Psoas muscle (tissue), 8 donors: Measurements from ENCODE around the gene CD320. TPM values are rescaled to one million over a fixed set of nuclear protein-coding genes. Genes with fewer than 3 reads are reported as not detected.
"Not testable (repeated sequence)": the region's sequence is repeated elsewhere in the genome, so short reads cannot be mapped to it uniquely, and the experiment has no call there.

Experiments used
- ATAC-seq, 4 donors: fragments of 200-7000 bp; cut with Tn5 transposase; one replicate each; pipeline ENCODE4 v1.9.1; 2020; ENCODE audit warnings: moderate library complexity in 3 of 4, mild to moderate bottlenecking in 2 of 4
- DNase-seq, 2 donors: peaks; one replicate each; pipeline ENCODE4 v3.0.0-alpha.2; 2020
- H3K27ac ChIP-seq: fragments of 200-600 bp; one replicate; pipeline ENCODE4 v1.8.0; 2022
- H3K27me3 ChIP-seq, 3 donors: fragments of 200-600 bp in 1 of 3; one replicate each; pipeline versions ENCODE4 v1.6.1 to v1.8.0; 2013 to 2022; ENCODE audit warnings: low read length in 2 of 3, mild to moderate bottlenecking in 2 of 3, moderate library complexity in 1 of 3; ENCODE audit not compliant: insufficient read depth in 3 of 3
- H3K36me3 ChIP-seq, 2 donors: fragments of 200-600 bp in 1 of 2; one replicate each; pipeline versions ENCODE4 v1.6.1 to v1.8.0; 2013 to 2022; ENCODE audit warnings: low read depth in 1 of 2, mild to moderate bottlenecking in 1 of 2, moderate library complexity in 1 of 2; ENCODE audit not compliant: insufficient read depth in 1 of 2
- H3K4me1 ChIP-seq: fragments of 200-600 bp; one replicate; pipeline ENCODE4 v1.8.0; 2022
- H3K4me3 ChIP-seq: fragments of 200-600 bp; one replicate; pipeline ENCODE4 v1.8.0; 2022; ENCODE audit warnings: mild to moderate bottlenecking
- H3K9me3 ChIP-seq: fragments of 200-600 bp; one replicate; pipeline ENCODE4 v1.8.0; 2022
- CTCF ChIP-seq: fragments of 200-600 bp; IDR thresholded peaks from one replicate; pipeline ENCODE4 v1.8.0; 2022; ENCODE audit warnings: antibody characterized with exemption
- WGBS, 3 donors: extraction: QIAGEN DNeasy Blood & Tissue Kit; methylation state at CpG; one replicate each; pipeline versions ENCODE4 v1.1.6 to v1.1.7; 2013; 5-methylcytosine and 5-hydroxymethylcytosine counted together
- intact Hi-C, 2 donors: fragments of 100-400 bp; cut with DNase I; formaldehyde crosslinking; loops; one replicate each; pipeline versions ENCODE4 v1.11.0 to v1.14.2; 2022
- long read RNA-seq, 2 donors: library from polyadenylated mRNA; unstranded; transcript quantifications; one replicate each; pipeline ENCODE4 v2.0.0, GENCODE V29; 2021
- polyA plus RNA-seq, 3 donors: library from polyadenylated mRNA; stranded (reverse); fragments of 200-250 nt; gene quantifications; one replicate each; pipeline ENCODE4 v1.2.3, GENCODE V29; 2013
- total RNA-seq, 4 donors: library from RNA; stranded (reverse); fragmentation: NEBNext Ultra II Directional in 2 of 4; extraction: Animal tissue kit (Norgen Biotek cat#: 25700) in 2 of 4; gene quantifications; one replicate each; pipeline versions ENCODE4 v1.2.1 to v1.2.4, GENCODE V29; 2021 to 2023
- donor health status: healthy with polysubstance abuse.
- donor health status: DM: no; HTN: no; CAD: no; lungs with moderate emphysema.
- donor health status: Bipolar disorder and iron deficiency.
- donor health status: healthy.
- donor health status: DM: yes; HTN: yes; CAD: no.
- donor health status: DM: no; HTN: no; CAD: no.
- donor health status: DM: no; HTN: no; CAD: no.
- donor health status: DM: yes; HTN: yes; CAD: no.

The CD320 gene
- total RNA-seq (10 to 100 TPM; 17.4 to 25.4 (median 22.4) TPM), polyA plus RNA-seq (10 to 100 TPM; 44.8 to 67.2 (median 47.6) TPM)
- long read RNA-seq, donor 1, transcript CD320-201 (5 exons, 1,250 nt) = major isoform, 28 of 31 reads
- long read RNA-seq, donor 1, partial matches to known transcripts = 0 of 31 reads
- long read RNA-seq, donor 1, other reads (novel, unspliced or antisense) = 3 of 31 reads
- long read RNA-seq, donor 2, transcript CD320-201 (5 exons, 1,250 nt) = major isoform, 70 of 76 reads
- long read RNA-seq, donor 2, partial matches to known transcripts = 2 of 76 reads
- long read RNA-seq, donor 2, other reads (novel, unspliced or antisense) = 2 of 76 reads

GRCh38 chr19:8307965-8308866 lies at the start of gene CD320:
TSS of gene CD320 (minus strand) at chr19:8308358. CDS start at chr19:8308290, 68 bp downstream.
- DNase-seq (peak; percentile 93 to 95), ATAC-seq (peak; percentile 94 to 95 (median 95))
- intact Hi-C loops = loop anchor here in 1 of 2 donors (5.0 kb wide), 1 partner anchor 41 kb away; no protein-coding TSS in a partner anchor
- peaks cover 0 to 39% of the 10 kb centered on the region in 2 donors for H3K36me3 ChIP-seq
- H3K27ac ChIP-seq = peak within 1 kb of the TSS; percentile 84
- peak within 1 kb of the TSS; percentile 73 for H3K4me3 ChIP-seq
- no peaks in the 10 kb centered on the region for H3K27me3 ChIP-seq
- no peak for TF ChIP-seq CTCF
- WGBS, 3 donors = 0 to 2% (median 0%) methylated on average over 42 to 63 of the region's 63 CpGs
- peaks cover 30% of the 10 kb centered on the region for H3K4me1 ChIP-seq
- no peaks in the 10 kb centered on the region for H3K9me3 ChIP-seq

GRCh38 chr19:8357007-8357521 lies 48.9 kb upstream of the CD320 start:
- H3K36me3 ChIP-seq = no peaks in the 10 kb centered on the region
- no peaks in the 10 kb centered on the region for H3K9me3 ChIP-seq
- WGBS, 3 donors = 54 to 71% (median 56%) methylated on average over 4 of the region's 4 CpGs
- peak in 1 of 2 donors; percentile 9 for DNase-seq
- H3K4me1 ChIP-seq = peaks cover 29% of the 10 kb centered on the region
- H3K27me3 ChIP-seq = no peaks in the 10 kb centered on the region
- no peak overlapping the region for H3K4me3 ChIP-seq
- no peak overlapping the region for H3K27ac ChIP-seq
- ATAC-seq = no peak
- TF ChIP-seq CTCF = no peak
- intact Hi-C loops = loop anchor here (2.0 to 5.0 kb wide), 2 partner anchors 38 to 105 kb away; no protein-coding TSS in a partner anchor

GRCh38 chr19:8355631-8356402 lies 47.7 kb upstream of the CD320 start:
- no peak for TF ChIP-seq CTCF
- Histone ChIP-seq H3K36me3 (no peaks in the 10 kb centered on the region), H3K27ac (peak overlapping the region; percentile 10), H3K27me3 (no peaks in the 10 kb centered on the region), H3K4me1 (peaks cover 20% of the 10 kb centered on the region), H3K4me3 (no peak overlapping the region), H3K9me3 (no peaks in the 10 kb centered on the region)
- DNase-seq (peak; percentile 53), ATAC-seq (peak; percentile 41 to 82 (median 68))
- WGBS, 3 donors = 64 to 70% (median 67%) methylated on average over 6 of the region's 6 CpGs
- intact Hi-C loops = loop anchor here (2.0 to 5.0 kb wide), 3 partner anchors 39 to 106 kb away; no protein-coding TSS in a partner anchor

- not testable (repeated sequence) for H3K4me3 ChIP-seq, H3K9me3 ChIP-seq, H3K27ac ChIP-seq, ATAC-seq, H3K27me3 ChIP-seq, H3K36me3 ChIP-seq
- H3K4me1 ChIP-seq = peaks cover 20% of the 10 kb centered on the region
- intact Hi-C loops = loop anchor here in 1 of 2 donors (5.0 kb wide), 1 partner anchor 154 kb away; no protein-coding TSS in a partner anchor
- 27 to 59% (median 28%) methylated on average over 5 of the region's 5 CpGs for WGBS, 3 donors
- peak in 1 of 2 donors; percentile 7 for DNase-seq
Observed at GRCh38 chr19:8352845-8353244, 44.7 kb upstream of the CD320 start.
